ENCODE results near the gene SLC9A1.
"Not testable (repeated sequence)": the region's sequence is repeated elsewhere in the genome, so short reads cannot be mapped to it uniquely, and the experiment has no call there.

SLC9A1 gene

GRCh38 chr1:27154991-27155781, at the start of gene SLC9A1:
Gene SLC9A1, minus strand, starts transcription at chr1:27155125. Its CDS starts 791 bp downstream, at chr1:27154334.
- peak within 1 kb of the TSS; percentile 88 for H3K9ac ChIP-seq (ENCODE audit: low read length)
- H3K27ac ChIP-seq (ENCODE audit: low read depth, low read length) = peak within 1 kb of the TSS; percentile 88
- peaks cover 25% of the 10 kb centered on the region for H3K4me1 ChIP-seq (ENCODE audit: control insufficient read depth, insufficient read depth, low read length)
- no peaks in the 10 kb centered on the region for H3K36me3 ChIP-seq (ENCODE audit: control insufficient read depth, insufficient read depth, low read length)
- H3K27me3 ChIP-seq (ENCODE audit: control insufficient read depth, insufficient read depth, low read length) = no peaks in the 10 kb centered on the region
- peak within 1 kb of the TSS; percentile 80 for H3K4me3 ChIP-seq (ENCODE audit: low read length)

GRCh38 chr1:27203946-27204345, 49.0 kb upstream of the SLC9A1 start:
- no peak overlapping the region for H3K9ac ChIP-seq (ENCODE audit: low read length)
- no peaks in the 10 kb centered on the region for H3K27me3 ChIP-seq (ENCODE audit: control insufficient read depth, insufficient read depth, low read length)
- H3K4me3 ChIP-seq (ENCODE audit: low read length) = no peak overlapping the region
- H3K36me3 ChIP-seq (ENCODE audit: control insufficient read depth, insufficient read depth, low read length) = no peaks in the 10 kb centered on the region
- H3K27ac ChIP-seq (ENCODE audit: low read depth, low read length) = no peak overlapping the region
- no peaks in the 10 kb centered on the region for H3K4me1 ChIP-seq (ENCODE audit: control insufficient read depth, insufficient read depth, low read length)

- H3K4me1 ChIP-seq (ENCODE audit: control insufficient read depth, insufficient read depth, low read length) = no peaks in the 10 kb centered on the region
- H3K4me3 ChIP-seq (ENCODE audit: low read length) = no peak overlapping the region
- H3K27me3 ChIP-seq (ENCODE audit: control insufficient read depth, insufficient read depth, low read length) = no peaks in the 10 kb centered on the region
- H3K36me3 ChIP-seq (ENCODE audit: control insufficient read depth, insufficient read depth, low read length) = no peaks in the 10 kb centered on the region
- H3K27ac ChIP-seq (ENCODE audit: low read depth, low read length) = no peak overlapping the region
- no peak overlapping the region for H3K9ac ChIP-seq (ENCODE audit: low read length)
These were observed 46.4 kb upstream of the SLC9A1 start for GRCh38 chr1:27201295-27201694.

- Histone ChIP-seq H3K4me3 (ENCODE audit: low read length) (no peak overlapping the region), H3K9ac (ENCODE audit: low read length) (no peak overlapping the region), H3K27me3 (ENCODE audit: control insufficient read depth, insufficient read depth, low read length) (no peaks in the 10 kb centered on the region), H3K36me3 (ENCODE audit: control insufficient read depth, insufficient read depth, low read length) (no peaks in the 10 kb centered on the region), H3K4me1 (ENCODE audit: control insufficient read depth, insufficient read depth, low read length) (no peaks in the 10 kb centered on the region), H3K27ac (ENCODE audit: low read depth, low read length) (no peak overlapping the region)
These were observed 38.3 kb upstream of the SLC9A1 start for GRCh38 chr1:27193194-27193593.

GRCh38 chr1:27192039-27192529, 37.2 kb upstream of the SLC9A1 start:
- Histone ChIP-seq H3K9ac (ENCODE audit: low read length) (no peak overlapping the region), H3K27ac (ENCODE audit: low read depth, low read length) (no peak overlapping the region), H3K36me3 (ENCODE audit: control insufficient read depth, insufficient read depth, low read length) (no peaks in the 10 kb centered on the region), H3K4me3 (ENCODE audit: low read length) (no peak overlapping the region), H3K27me3 (ENCODE audit: control insufficient read depth, insufficient read depth, low read length) (no peaks in the 10 kb centered on the region), H3K4me1 (ENCODE audit: control insufficient read depth, insufficient read depth, low read length) (no peaks in the 10 kb centered on the region)

GRCh38 chr1:27184665-27185064, 29.7 kb upstream of the SLC9A1 start:
- H3K27me3 ChIP-seq (ENCODE audit: control insufficient read depth, insufficient read depth, low read length); H3K27ac ChIP-seq (ENCODE audit: low read depth, low read length); H3K4me1 ChIP-seq (ENCODE audit: control insufficient read depth, insufficient read depth, low read length); H3K4me3 ChIP-seq (ENCODE audit: low read length); H3K36me3 ChIP-seq (ENCODE audit: control insufficient read depth, insufficient read depth, low read length); H3K9ac ChIP-seq (ENCODE audit: low read length): not testable (repeated sequence)

GRCh38 chr1:27179979-27180378, 25.1 kb upstream of the SLC9A1 start:
- no peak overlapping the region for H3K27ac ChIP-seq (ENCODE audit: low read depth, low read length)

GRCh38 chr1:27179379-27179778, 24.5 kb upstream of the SLC9A1 start:
- Histone ChIP-seq H3K27me3 (ENCODE audit: control insufficient read depth, insufficient read depth, low read length) (no peaks in the 10 kb centered on the region), H3K9ac (ENCODE audit: low read length) (no peak overlapping the region), H3K4me3 (ENCODE audit: low read length) (no peak overlapping the region), H3K4me1 (ENCODE audit: control insufficient read depth, insufficient read depth, low read length) (no peaks in the 10 kb centered on the region), H3K36me3 (ENCODE audit: control insufficient read depth, insufficient read depth, low read length) (no peaks in the 10 kb centered on the region), H3K27ac (ENCODE audit: low read depth, low read length) (no peak overlapping the region)

More at GRCh38 chr1:27179979-27180378, 25.1 kb upstream of the SLC9A1 start:
- H3K27me3 ChIP-seq (ENCODE audit: control insufficient read depth, insufficient read depth, low read length) = no peaks in the 10 kb centered on the region
- no peak overlapping the region for H3K4me3 ChIP-seq (ENCODE audit: low read length)
- no peaks in the 10 kb centered on the region for H3K36me3 ChIP-seq (ENCODE audit: control insufficient read depth, insufficient read depth, low read length)
- no peaks in the 10 kb centered on the region for H3K4me1 ChIP-seq (ENCODE audit: control insufficient read depth, insufficient read depth, low read length)
- no peak overlapping the region for H3K9ac ChIP-seq (ENCODE audit: low read length)

- H3K36me3 ChIP-seq (ENCODE audit: control insufficient read depth, insufficient read depth, low read length) = no peaks in the 10 kb centered on the region
- H3K9ac ChIP-seq (ENCODE audit: low read length) = no peak overlapping the region
- no peaks in the 10 kb centered on the region for H3K4me1 ChIP-seq (ENCODE audit: control insufficient read depth, insufficient read depth, low read length)
- no peak overlapping the region for H3K27ac ChIP-seq (ENCODE audit: low read depth, low read length)
- no peaks in the 10 kb centered on the region for H3K27me3 ChIP-seq (ENCODE audit: control insufficient read depth, insufficient read depth, low read length)
- no peak overlapping the region for H3K4me3 ChIP-seq (ENCODE audit: low read length)
These were observed 22.0 kb upstream of the SLC9A1 start for GRCh38 chr1:27176954-27177353.

- Histone ChIP-seq H3K4me3 (ENCODE audit: low read length) (no peak overlapping the region), H3K36me3 (ENCODE audit: control insufficient read depth, insufficient read depth, low read length) (no peaks in the 10 kb centered on the region), H3K9ac (ENCODE audit: low read length) (no peak overlapping the region), H3K27me3 (ENCODE audit: control insufficient read depth, insufficient read depth, low read length) (no peaks in the 10 kb centered on the region), H3K27ac (ENCODE audit: low read depth, low read length) (no peak overlapping the region), H3K4me1 (ENCODE audit: control insufficient read depth, insufficient read depth, low read length) (no peaks in the 10 kb centered on the region)
These were observed 21.4 kb upstream of the SLC9A1 start for GRCh38 chr1:27176323-27176722.

GRCh38 chr1:27172992-27173391, 18.1 kb upstream of the SLC9A1 start:
- H3K27me3 ChIP-seq (ENCODE audit: control insufficient read depth, insufficient read depth, low read length); H3K36me3 ChIP-seq (ENCODE audit: control insufficient read depth, insufficient read depth, low read length); H3K4me1 ChIP-seq (ENCODE audit: control insufficient read depth, insufficient read depth, low read length); H3K4me3 ChIP-seq (ENCODE audit: low read length); H3K9ac ChIP-seq (ENCODE audit: low read length); H3K27ac ChIP-seq (ENCODE audit: low read depth, low read length): not testable (repeated sequence)

GRCh38 chr1:27166929-27167328, 12.0 kb upstream of the SLC9A1 start:
- Histone ChIP-seq H3K36me3 (ENCODE audit: control insufficient read depth, insufficient read depth, low read length) (no peaks in the 10 kb centered on the region), H3K4me3 (ENCODE audit: low read length) (no peak overlapping the region)

GRCh38 chr1:27166351-27166802, 11.5 kb upstream of the SLC9A1 start:
- Histone ChIP-seq H3K4me3 (ENCODE audit: low read length) (no peak overlapping the region), H3K9ac (ENCODE audit: low read length) (no peak overlapping the region), H3K27ac (ENCODE audit: low read depth, low read length) (no peak overlapping the region), H3K27me3 (ENCODE audit: control insufficient read depth, insufficient read depth, low read length) (no peaks in the 10 kb centered on the region), H3K36me3 (ENCODE audit: control insufficient read depth, insufficient read depth, low read length) (no peaks in the 10 kb centered on the region), H3K4me1 (ENCODE audit: control insufficient read depth, insufficient read depth, low read length) (no peaks in the 10 kb centered on the region)

More at GRCh38 chr1:27166929-27167328, 12.0 kb upstream of the SLC9A1 start:
- no peaks in the 10 kb centered on the region for H3K4me1 ChIP-seq (ENCODE audit: control insufficient read depth, insufficient read depth, low read length)
- H3K27me3 ChIP-seq (ENCODE audit: control insufficient read depth, insufficient read depth, low read length) = no peaks in the 10 kb centered on the region
- H3K9ac ChIP-seq (ENCODE audit: low read length) = no peak overlapping the region
- no peak overlapping the region for H3K27ac ChIP-seq (ENCODE audit: low read depth, low read length)
